GM21515 (cell line): ENCODE results near the gene OGFOD1.
A peak's percentile ranks its signal among the peaks of the same experiment; 100 is the strongest.
"Not testable (repeated sequence)": the region's sequence is repeated elsewhere in the genome, so short reads cannot be mapped to it uniquely, and the experiment has no call there.

Experiments used
- ATAC-seq: cut with Tn5 transposase; IDR thresholded peaks from one replicate; pipeline ENCODE4 v1.9.1; 2021; ENCODE audit not compliant: unreplicated experiment

Gene OGFOD1

DNA sequence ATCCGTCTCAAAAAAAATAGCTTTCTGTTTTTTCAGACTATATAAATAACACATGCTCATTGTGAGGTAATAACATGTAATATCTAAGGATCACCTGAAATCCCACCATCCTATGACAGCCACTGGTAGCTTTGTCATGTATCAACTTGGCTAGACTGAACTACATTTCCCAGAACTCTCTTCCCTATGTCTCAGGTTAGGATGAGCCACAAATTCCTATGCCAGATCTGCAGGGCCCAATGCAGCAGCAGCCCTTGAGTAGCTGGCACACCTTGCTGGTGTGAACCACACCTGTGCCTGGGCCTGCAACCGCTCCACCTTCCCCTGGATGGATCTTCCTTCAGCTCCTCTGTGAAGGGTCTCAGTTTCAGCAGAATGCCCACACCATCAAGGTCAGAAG, 28.1 kb downstream of the OGFOD1 start:
- ATAC-seq: no peak

DNA sequence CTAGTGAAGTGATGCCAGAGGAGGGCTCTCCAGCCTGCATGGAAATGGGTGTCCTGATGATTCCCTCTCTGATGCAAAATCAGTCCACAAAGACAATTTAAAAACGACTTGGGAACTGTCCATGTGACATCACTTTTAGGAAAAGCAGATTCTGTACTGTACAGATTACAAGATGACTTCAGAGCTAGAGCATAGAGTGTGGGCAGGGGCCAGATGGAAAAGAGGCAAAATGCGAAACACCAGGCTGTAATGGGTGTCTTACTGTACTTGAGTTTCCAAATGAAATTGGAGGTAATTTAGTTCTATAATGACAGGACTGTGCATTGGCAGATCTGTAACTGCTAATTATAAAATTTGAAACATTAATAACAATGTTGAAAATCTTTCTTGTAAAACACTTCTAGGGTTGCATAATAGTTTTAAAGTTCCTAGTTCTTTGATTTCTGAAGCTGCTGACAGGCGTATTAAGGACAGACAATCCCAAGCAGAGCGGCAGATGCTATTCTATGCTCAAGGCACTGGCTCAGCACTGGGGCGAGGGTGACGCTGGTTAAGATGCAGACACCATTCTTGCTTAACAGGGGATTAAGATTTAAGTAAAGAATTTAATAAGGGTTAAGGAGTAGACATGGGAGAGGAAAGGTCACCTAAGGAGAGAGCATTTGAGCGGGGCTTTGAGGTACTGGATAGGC, 29.6 kb downstream of the OGFOD1 start:
- no peak for ATAC-seq

DNA sequence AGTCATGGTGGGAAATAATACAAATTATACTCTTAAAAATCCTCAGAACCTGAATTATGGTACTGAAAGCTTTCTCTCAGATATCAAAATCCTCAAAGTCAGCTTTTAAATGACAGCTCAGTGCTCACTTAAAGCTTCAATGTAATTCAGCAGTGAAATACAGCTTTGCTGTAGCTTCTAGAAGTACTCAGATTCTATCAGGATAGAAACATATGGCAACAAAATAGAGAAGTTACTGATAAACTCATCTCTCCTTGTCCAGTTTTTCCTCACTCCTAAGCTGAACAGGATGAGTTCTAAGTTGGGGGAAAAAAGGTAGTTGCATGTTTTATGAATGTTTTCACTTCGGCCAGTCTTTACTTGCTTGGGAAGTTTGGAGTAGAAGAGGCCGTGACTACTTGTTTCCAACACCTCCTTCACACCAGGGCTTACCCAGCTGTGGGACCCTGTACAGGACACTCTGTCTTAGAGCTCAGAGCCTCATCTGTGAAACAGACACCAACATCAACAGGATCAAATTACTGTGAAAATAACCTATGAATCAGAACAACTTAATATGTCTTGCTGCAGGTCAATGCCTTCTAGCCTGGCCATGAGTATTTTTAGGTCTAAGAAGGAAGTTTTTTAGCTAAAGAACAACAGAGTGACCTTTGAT, 30.2 kb downstream of the OGFOD1 start:
- no peak for ATAC-seq

GRCh38 chr16:56482683-56483236, 31.4 kb downstream of the OGFOD1 start:
- ATAC-seq: no peak

DNA sequence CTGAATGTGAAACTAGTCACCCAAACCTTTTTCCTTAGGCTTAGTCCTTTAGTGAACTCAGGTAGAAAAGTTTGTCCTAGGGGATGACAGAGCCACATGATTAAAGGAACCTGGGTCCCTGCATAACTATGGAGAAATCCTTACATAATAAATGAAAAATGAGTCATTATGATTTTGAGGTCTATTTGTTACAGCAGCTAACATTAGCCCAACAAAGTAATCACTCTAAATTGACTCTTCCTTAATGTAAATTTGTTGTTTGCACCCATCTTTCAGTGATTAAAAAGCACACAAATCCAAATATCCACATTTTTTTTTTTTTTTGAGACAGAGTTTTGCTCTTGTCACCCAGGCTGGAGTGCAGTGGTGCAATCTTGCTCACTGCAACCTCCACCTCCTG, 32.0 kb downstream of the OGFOD1 start:
- ATAC-seq: no peak

- no peak for ATAC-seq
These were observed 36.7 kb downstream of the OGFOD1 start for GRCh38 chr16:56488035-56488434.

DNA sequence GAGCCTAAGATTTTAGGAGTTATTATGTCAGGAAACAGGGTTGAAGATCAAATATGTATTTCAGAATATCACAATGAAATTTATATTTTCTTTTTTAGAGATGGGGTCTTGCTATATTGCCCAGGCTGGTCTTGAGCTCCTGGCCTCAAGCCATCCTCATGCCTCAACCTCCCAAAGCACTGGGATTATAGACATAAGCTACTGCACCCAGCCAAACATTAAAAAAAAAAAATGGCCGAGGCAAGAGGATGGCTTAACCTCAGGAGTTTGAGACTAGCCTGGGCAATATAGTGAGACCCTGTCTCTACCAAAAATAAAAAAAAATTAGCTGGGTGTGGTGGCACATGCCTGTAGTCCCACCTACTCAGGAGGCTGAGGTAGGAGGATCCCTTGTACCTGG, 37.5 kb downstream of the OGFOD1 start:
- ATAC-seq: not testable (repeated sequence)

- no peak for ATAC-seq
These were observed 40.4 kb downstream of the OGFOD1 start for GRCh38 chr16:56491657-56492261.

GRCh38 chr16:56493126-56493525, 41.8 kb downstream of the OGFOD1 start:
- no peak for ATAC-seq

DNA sequence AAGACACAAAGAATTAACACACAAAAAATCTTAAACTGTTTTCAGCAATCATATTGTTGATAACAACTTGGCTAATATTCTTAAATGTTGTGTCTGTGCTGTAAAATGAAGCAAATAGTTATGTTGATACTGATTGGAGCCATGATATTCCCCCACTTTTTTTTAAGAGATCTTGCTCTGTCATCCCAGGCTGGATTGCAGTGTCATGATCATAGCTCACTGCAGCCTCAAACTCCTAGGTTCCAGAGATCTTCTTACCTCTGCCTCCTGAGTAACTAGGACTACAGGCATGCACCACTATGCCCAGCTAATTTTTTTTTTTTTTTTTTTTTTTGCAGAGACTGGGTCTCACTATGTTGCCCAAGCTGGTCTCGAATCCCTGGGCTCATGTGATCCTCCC, 42.5 kb downstream of the OGFOD1 start:
- no peak for ATAC-seq

DNA sequence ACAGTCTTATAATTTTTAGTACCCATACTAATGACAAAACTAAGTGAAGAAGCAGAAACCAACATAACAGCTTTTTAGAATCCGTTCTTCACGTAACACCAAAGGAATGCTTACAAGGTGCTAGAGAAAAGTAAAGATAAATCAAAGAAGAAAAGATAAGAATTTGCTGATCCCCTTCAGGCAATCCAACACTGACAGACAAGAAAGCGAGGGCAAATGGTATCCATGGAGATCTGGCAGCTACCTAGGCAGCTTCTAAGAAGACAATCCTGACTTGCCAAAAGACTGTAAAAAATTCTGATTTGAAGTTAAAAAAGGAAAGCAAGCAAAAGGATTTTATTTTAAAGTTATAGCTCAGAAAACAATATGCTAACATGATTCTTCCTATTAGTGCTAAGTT, 53.8 kb downstream of the OGFOD1 start:
- ATAC-seq: no peak

- ATAC-seq: no peak
These were observed 55.6 kb downstream of the OGFOD1 start for GRCh38 chr16:56506941-56507340.

GRCh38 chr16:56510544-56510943, 59.2 kb downstream of the OGFOD1 start:
- no peak for ATAC-seq

DNA sequence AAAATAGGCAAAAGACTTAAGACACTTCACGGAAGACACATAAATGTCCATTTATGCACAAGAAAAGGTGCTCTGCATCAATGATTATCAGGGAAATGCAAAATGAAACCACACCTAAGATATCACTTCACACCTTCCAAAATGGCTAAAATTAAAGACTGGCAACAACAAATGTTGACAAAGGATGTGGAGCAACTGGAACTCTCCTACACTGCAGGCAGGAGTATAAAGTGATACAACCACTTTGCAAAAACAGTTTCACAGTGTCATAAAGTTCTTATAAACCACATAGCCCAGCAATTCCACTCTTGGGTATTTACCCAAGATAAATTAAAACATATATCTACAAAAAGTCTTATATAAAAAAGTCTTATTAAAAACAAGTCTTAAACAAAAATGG, 60.7 kb downstream of the OGFOD1 start:
- ATAC-seq: no peak

DNA sequence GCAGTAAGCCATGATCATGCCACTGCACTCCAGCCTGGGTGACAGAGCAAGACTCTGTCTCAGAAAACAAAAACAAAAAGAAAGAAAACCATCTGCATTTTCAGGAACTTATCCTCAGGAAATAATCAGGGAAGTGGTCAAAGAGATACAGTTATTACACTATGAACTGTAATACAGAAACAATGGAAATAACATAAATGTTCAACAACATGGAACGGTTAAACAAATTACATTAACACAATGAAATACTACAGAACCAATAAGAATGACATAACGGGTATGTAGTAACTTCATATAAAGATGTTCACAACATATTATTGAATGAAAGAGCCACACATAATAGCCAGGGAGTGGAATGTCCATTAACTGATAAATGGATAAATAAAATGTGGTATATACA, 61.7 kb downstream of the OGFOD1 start:
- ATAC-seq: no peak

- no peak for ATAC-seq
These were observed 62.6 kb downstream of the OGFOD1 start for GRCh38 chr16:56513972-56514371.

DNA sequence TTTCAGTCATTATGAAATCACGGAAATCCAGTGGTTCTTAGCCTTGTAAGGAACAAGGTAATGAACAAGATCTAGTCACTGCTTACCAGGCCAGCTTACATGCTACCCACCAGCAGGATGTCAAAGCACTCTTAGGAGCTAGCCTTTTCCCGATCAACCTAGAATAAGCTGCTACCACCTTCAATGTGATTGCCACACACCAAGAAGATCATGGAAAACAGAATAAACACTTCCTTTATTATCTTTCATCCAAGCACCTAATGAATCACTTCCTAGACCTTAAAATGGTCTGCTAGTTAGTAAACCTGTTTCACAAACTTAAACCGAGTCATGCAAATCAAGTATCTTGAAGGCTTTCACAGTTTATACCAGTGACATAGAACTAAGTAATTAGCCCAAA, 63.5 kb downstream of the OGFOD1 start:
- no peak for ATAC-seq

- ATAC-seq: no peak
These were observed 64.3 kb downstream of the OGFOD1 start for GRCh38 chr16:56515665-56516064.

DNA sequence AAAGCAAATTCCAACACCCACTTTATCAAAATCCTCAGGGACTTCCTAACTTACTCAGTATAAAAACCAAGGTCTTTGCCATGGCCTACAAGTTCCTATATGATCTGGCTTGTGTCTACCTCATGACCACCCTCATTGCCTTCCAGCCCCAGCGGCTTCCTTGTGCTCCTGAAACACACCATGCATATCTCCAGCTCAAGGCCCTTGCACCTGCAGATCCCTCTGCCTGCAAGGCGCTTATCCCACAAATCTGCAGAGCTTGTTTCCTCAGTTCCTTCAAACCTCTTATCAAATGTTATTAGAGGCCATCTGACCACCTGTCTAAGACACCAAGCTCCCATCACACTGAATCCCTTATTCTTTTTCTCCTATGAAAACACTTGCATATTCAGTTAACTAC, 65.9 kb downstream of the OGFOD1 start:
- ATAC-seq: no peak

GRCh38 chr16:56518425-56518824, 67.1 kb downstream of the OGFOD1 start:
- no peak for ATAC-seq

DNA sequence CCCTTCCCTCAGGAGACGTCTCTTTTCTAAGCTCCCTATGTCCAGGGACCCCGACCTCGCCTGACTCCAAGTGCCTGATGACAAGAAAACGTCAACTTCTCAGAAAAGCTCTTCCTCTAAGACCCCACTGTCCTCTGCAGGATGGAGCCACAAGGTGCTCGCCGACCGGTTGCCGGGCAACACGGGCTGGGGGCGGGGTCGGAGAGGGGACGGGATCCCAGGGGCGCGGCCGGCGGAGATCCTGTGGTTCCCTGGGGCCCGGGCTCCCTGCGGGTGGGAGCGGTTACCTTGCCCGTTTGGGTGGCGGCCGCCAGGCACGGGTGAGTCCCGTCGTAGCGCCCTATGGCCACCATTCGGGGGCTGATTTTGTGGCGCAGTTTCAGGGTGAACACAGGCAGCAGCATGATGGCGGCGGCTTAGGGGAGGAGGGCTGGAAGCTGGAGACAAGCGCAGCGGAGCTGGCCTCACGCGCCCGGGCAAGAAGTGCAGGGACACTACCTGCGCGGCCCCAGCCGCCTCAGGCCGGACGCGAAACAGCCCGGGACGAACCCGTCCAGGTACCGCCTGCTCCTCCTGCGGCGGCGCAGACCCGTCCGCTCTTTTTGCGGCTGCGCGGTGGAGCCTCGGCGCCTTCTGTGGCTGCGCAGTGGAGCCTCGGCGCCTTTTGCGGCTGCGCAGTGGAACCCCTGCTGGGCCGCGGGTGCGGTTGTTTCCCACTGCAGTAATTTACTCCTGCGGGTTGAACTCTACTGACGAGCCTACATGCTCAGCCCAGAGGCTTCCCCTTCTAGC, 68.3 kb downstream of the OGFOD1 start, which contains the start of gene BBS2:
TSS of gene BBS2 (minus strand) at position 566 of the 792 bp plus-strand sequence. CDS start at position 404, 162 bp downstream.
- ATAC-seq: peak; percentile 86
